G401.6 (cell line): Measurements from ENCODE around the gene DSN1.

Experiments
- FAIRE-seq: peaks from 2 replicates; lab custom pipeline; 2012; peaks lifted over from hg19 to GRCh38; lab: Jason Lieb, UNC

The DSN1 gene

GRCh38 chr20:36795691-36796090 is 22.1 kb upstream of the DSN1 start:
- no peak for FAIRE-seq

- FAIRE-seq = no peak
These were observed 20.5 kb upstream of the DSN1 start for GRCh38 chr20:36794116-36794474.

GRCh38 chr20:36793294-36794115 is 19.9 kb upstream of the DSN1 start:
- FAIRE-seq = no peak

- peak; percentile 61 for FAIRE-seq
These were observed 18.9 kb upstream of the DSN1 start for GRCh38 chr20:36792422-36792821.

- no peak for FAIRE-seq
These were observed 18.3 kb upstream of the DSN1 start for GRCh38 chr20:36791862-36792261.

DNA sequence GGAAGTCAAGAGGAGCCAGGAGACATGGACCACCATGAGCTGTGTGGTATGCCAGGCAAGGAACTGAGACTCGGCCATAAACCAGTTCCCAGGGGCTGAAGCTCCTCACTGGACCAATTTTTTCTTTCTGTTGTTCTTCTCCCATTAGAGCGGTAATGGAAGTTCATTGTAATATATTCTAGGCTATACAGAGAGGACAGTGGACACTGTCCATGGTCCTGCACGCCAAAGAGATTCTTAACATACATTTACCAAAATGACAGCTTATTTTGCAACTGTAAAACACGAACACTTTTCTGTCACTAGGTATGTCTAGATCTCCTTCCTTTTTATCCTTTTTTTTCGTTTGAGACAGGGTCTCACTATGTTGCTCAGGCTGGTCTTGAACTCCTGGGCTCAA is 13.1 kb upstream of the DSN1 start:
- FAIRE-seq = no peak

GRCh38 chr20:36786246-36786645 is 12.7 kb upstream of the DSN1 start:
- no peak for FAIRE-seq

DNA sequence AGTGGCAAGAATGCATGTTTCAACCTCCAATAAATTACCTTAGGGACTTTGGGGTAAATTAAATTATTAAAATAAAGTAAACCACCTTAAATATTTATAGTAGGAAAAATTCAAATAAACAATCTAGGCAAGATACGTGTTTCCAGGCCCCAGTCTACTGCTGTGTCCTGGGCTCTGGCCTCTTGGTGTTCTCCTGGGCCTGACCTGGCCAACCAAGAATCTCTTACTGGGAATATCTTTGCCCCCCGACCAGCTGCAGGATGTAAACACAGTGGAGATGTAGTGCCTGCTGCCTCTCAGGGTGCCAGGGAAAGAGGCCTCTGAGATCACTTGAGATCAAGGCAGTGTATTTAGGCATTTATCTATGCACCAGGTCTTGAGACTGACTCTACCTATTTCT is 11.7 kb upstream of the DSN1 start:
- no peak for FAIRE-seq

GRCh38 chr20:36784900-36785299 is 11.3 kb upstream of the DSN1 start:
- FAIRE-seq = no peak

GRCh38 chr20:36784116-36784515 is 10.6 kb upstream of the DSN1 start:
- FAIRE-seq = no peak

DNA sequence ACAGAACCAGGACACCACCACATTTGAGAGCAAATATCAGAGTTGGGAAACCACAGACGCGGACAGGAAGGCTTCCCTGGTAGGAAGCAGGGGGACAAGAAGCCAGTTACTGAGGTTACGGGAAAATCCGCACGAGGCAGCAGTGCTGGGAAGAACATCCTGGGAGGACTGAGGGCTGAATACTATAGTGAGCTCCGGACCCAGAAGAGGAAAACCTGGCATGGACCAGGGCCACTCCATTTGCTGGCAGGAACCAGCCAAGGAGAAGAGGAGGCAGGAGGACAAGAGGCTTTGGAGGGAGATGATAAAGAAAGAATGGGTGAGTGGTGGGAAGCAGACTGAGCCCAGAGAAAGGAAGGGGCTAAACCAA is 6.1 kb upstream of the DSN1 start:
- FAIRE-seq = no peak

DNA sequence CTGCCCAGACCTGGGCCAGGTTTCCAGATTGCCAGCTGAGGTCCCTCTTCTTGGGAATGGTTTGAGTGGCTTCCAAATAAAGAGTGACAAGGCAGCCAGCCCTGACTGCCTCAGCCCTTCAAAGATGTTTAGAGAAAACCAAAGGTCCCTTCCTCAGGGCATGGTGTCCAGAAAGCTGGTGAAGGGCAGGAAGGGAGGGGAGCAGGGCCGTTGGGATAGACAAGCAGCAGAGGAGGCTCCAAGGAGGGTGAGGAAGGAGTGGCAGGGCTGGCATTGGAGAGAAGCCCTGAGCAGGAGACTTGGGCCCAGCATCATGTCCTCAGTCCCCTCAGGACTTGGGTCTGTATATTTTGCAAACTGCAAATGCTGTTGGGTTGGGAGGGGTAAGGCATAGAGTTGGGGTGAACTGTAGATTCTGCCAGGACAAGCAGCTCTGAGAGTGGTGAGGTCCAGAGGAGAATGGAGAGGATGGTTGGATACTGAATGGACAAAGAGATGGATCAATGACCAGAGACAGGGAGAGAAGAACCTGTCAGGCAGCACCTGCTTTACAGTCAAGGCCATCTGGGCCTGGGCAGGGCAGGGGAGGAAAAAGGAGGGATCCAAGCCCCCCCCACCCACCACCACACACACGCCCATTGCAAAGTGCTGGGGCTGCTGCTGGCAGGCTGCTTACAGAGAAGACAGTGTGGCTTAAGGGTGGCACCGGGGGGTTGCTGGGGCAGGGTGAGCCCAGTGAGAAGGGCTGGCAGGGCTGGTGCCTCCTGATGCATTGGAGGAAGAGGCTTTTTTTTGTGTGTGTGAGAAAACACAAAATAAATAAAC is 5.5 kb upstream of the DSN1 start:
- FAIRE-seq = no peak

DNA sequence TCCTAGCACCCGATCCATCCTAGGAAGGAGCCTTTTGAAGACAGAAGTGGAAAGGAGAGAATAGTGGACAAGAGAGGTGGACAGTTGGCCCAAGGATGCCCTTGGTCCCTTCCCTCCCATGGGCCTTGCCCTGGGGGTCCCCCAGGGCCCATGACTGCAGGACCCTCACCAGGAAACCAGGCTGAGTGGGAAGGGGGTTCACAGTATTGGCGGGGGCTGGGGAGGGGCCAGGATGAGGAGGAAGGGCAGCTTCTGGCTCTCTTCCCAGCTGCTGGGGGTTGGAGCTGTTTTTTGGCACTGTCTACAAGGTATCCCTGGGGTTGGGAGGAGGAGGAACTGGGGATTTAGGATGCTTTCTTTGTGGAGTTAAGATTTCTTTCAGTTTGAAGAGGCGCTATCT is 4.0 kb upstream of the DSN1 start:
- FAIRE-seq = no peak

GRCh38 chr20:36777167-36777566 is 3.6 kb upstream of the DSN1 start:
- no peak for FAIRE-seq

DNA sequence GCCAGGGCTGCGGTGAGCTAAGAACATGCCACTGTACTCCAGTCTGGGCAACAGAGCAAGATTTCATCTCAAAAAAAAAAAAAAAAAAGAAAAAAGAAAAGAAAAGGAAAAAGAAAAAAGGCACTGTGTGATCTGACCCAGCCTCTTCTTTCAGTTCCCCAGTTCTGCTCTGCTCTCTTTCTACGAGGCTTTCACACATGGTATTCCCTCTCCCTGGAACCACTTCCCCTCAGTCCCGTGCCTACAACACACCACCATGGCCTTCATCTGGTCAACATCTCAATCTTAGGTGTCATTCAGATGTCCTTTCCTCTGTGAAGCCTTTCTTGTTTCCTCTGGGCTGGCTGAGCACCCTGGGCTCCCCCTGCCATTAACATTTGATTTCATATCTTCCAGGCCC is 2.3 kb upstream of the DSN1 start:
- FAIRE-seq = no peak

- no peak for FAIRE-seq
These were observed 1.6 kb upstream of the DSN1 start for GRCh38 chr20:36775196-36775595.

- no peak for FAIRE-seq
These were observed 411 bp downstream of the DSN1 start for GRCh38 chr20:36773107-36773596.

- FAIRE-seq = no peak
These were observed 2.9 kb downstream of the DSN1 start for GRCh38 chr20:36770680-36771079.

DNA sequence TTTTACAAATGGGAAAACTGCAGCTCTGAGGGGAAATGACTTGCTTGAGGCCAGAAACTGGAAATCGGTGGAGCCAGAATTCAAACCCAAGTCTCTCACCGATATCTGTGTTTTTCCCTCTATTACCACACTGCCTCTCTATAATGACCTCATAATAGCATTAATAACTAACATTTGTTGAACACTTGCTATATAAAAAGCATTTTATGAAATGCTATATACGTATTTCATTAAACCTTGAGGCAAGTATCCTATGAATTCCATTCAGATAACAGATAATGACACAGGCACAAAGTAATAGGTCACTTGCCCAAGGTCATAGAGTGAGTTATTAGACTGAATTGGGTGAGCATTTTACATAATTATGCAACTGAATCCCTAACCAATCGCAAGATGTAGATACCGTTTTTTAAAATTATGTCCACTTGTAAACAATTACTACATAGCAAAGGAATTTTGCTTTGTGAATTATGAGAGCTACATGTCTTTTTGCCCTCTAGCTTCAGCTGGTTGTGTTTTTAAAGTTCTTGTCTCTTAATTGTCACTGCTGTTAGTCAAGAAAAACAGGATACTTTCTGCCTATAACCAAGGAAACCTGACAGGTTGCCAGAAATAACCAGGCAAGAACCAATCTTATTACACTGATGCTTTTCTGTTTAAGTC is 4.7 kb downstream of the DSN1 start:
- no peak for FAIRE-seq

- no peak for FAIRE-seq
These were observed 12.4 kb downstream of the DSN1 start for GRCh38 chr20:36761125-36761524.

DNA sequence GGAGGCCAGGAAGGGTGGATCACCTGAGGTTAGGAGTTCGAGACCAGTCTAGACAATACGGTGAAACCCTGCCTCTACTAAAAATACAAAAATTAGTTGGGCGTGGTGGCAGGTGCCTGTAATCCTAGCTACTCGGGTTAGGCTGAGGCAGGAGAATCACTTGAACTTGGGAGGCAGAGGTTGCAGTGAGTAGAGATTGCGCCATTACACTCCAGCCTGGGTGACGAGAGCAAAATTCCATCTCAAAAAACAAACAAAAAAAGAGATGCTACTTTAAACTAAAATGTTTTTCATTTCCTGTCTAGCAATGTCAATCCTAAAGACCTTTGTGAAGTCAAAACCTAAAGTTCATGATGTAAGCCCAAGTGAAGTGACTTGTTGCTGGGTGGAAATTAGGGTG is 12.9 kb downstream of the DSN1 start:
- FAIRE-seq = no peak

DNA sequence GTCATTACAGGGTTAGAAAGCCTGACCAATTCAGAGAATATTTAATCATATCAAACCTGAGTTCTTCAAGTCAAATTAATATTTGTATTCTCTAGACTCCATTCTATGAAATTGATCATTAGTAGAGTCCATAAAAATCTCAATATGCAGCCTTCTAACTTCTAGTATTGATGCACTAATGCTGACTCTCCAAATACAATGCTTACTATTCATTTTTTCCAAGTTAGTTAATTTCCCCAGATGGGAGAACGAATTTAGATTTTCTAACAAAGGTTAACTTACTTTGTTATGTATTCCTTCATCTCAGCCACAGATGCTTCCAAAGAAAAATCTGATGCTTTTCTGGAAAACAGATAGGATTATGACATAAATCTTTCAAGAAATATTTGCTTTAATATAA is 15.3 kb downstream of the DSN1 start:
- no peak for FAIRE-seq

- no peak for FAIRE-seq
These were observed 17.1 kb downstream of the DSN1 start for GRCh38 chr20:36756496-36756895.
